Immature natural killer cell (primary cell): ENCODE data around the gene SLC22A4. TPM values are rescaled to one million over a fixed set of nuclear protein-coding genes. Genes with fewer than 3 reads are reported as not detected.

Experiments
- DNase-seq, 3 donors: peaks; one replicate each; pipeline ENCODE4 v3.0.0; 2022; ENCODE audit warnings: mixed read lengths in 1 of 3
- H3K27ac Mint-ChIP-seq, 6 donors: one replicate each; pipeline ENCODE4 v1.8.0; 2020; ENCODE audit warnings: mixed read lengths in 6 of 6, mild to moderate bottlenecking in 5 of 6, inconsistent platforms in 4 of 6, moderate library complexity in 3 of 6
- H3K27me3 Mint-ChIP-seq, 3 donors: one replicate each; pipeline ENCODE4 v1.8.0; 2020 to 2021; ENCODE audit warnings: low read depth in 3 of 3, mild to moderate bottlenecking in 3 of 3, mixed read lengths in 3 of 3, moderate library complexity in 3 of 3, inconsistent platforms in 1 of 3
- H3K36me3 Mint-ChIP-seq, 3 donors: one replicate each; pipeline ENCODE4 v1.8.0; 2020; ENCODE audit warnings: mixed read lengths in 3 of 3, inconsistent platforms in 2 of 3, mild to moderate bottlenecking in 2 of 3
- H3K4me1 Mint-ChIP-seq, 2 donors: one replicate each; pipeline ENCODE4 v1.8.0; 2020; ENCODE audit warnings: inconsistent platforms in 2 of 2, mild to moderate bottlenecking in 2 of 2, mixed read lengths in 2 of 2, moderate library complexity in 1 of 2
- H3K4me3 Mint-ChIP-seq, 5 donors: one replicate each; pipeline ENCODE4 v1.8.0; 2020; ENCODE audit warnings: mild to moderate bottlenecking in 5 of 5, mixed read lengths in 5 of 5, inconsistent platforms in 3 of 5, moderate library complexity in 3 of 5
- H3K9me3 Mint-ChIP-seq, 6 donors: one replicate each; pipeline ENCODE4 v1.8.0; 2020; ENCODE audit warnings: mild to moderate bottlenecking in 6 of 6, mixed read lengths in 6 of 6, inconsistent platforms in 4 of 6, moderate library complexity in 3 of 6
- polyA plus RNA-seq, 3 donors: library from polyadenylated mRNA; unstranded; fragments of 300-500 nt; fragmentation: Illumina TruSeq; gene quantifications; one replicate each; pipeline ENCODE4 v1.2.3, GENCODE V29; 2021

Gene SLC22A4
- polyA plus RNA-seq, 3 donors from 2014 or later, result not detected

DNA sequence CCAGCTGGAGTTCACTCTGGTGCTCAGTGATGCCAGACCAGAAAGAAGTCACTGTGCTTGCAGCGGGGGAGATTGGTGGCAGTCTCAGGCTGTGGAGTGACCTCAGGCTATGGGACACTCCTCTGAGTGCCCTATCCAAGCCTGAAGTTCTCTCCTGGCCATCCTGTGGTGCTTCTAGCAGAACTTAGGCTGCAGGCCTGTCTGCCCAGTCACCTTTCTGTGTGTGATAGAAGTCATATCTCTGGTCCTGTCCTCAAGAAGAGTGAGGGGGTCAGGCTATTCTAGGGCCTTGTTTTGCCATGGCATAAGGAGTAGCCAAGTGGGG lies 27.4 kb upstream of the SLC22A4 start:
- H3K4me3 Mint-ChIP-seq, result no peak overlapping the region
- no peak overlapping the region for H3K27ac Mint-ChIP-seq
- no peak for DNase-seq
- H3K27me3 Mint-ChIP-seq, result no peaks in the 10 kb centered on the region
- H3K36me3 Mint-ChIP-seq, result no peaks in the 10 kb centered on the region
- no peaks in the 10 kb centered on the region for H3K9me3 Mint-ChIP-seq
- H3K4me1 Mint-ChIP-seq, result peaks cover 0 to 4% of the 10 kb centered on the region in 2 donors

DNA sequence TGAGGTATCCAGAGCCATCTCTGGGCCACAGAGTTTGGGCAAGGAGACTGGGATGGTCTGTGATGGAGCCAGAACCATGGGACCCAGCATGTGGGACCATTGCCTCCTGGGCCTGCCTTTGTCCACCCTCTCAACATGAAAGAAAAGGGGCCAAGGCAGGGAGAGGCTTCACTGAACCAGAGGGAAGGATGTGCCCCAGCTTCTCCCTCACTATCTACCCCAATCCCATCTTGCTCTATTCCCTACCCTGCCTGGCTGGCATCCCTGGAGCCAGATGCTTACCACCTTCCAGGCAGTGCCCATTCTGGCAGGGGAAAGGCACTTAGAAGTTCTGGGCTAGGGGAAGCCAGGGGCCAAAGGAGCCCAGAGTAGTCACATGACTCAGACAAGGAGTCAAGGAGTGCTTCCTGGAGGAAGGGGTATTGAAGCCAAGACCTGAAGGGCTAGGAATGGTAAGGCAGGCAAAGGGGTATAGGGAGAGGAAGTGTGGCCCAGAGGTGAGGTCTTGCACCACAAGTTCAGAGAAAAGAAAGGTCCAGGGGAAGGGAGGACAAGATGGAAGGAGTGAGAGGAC lies 26.9 kb upstream of the SLC22A4 start:
- Mint-ChIP-seq H3K4me3 (no peak overlapping the region), H3K4me1 (peaks cover 0 to 4% of the 10 kb centered on the region in 2 donors), H3K27me3 (no peaks in the 10 kb centered on the region), H3K9me3 (no peaks in the 10 kb centered on the region), H3K27ac (peak overlapping the region in 1 of 6 donors; percentile 54), H3K36me3 (no peaks in the 10 kb centered on the region)
- DNase-seq, result no peak

DNA sequence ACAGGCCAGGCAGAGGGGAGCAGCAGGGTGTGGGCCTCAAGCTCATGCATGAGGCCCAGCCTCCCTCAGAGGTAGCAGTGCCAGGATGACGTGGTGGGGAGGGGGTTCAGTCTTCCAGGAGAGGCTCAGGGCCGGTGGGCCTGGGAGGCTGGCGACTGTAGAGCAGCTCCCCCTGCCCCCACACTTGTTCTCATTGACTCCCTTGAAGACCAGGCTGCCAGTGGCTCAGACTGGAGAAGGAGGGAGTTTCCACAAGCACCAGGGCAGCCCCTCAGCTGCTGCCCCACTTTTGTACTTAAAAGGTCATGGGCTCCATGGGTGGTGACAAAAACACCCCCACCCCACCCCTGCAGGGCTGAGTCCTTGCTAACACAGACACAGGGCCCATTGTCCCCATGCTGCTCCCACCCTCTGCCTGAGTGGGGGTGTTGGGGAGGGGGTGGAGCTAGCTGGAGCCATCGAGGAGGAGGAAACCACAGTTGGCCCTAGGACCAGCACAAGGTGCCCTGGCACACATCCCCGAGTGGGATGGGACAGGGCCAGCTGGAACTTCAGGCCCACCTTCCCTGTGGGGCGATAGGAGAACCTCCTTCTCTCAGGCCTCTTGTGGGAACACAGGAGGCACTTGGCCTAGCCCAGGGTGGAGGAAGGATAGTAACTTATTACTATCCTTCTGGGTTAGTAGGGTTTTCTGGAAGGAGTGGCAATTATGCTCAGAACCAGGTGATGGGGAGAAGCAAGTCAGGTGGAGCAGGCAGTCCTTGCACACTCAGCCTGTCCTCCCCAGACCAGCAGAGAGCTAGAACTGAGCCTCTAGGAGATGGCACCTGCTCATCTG lies 26.0 kb upstream of the SLC22A4 start:
- H3K4me1 Mint-ChIP-seq, result peaks cover 0 to 9% of the 10 kb centered on the region in 2 donors
- peaks cover 2 to 5% (median 4%) of the 10 kb centered on the region in 3 donors for H3K27me3 Mint-ChIP-seq
- H3K9me3 Mint-ChIP-seq, result no peaks in the 10 kb centered on the region
- no peak for DNase-seq
- no peak overlapping the region for H3K27ac Mint-ChIP-seq
- no peak overlapping the region for H3K4me3 Mint-ChIP-seq
- no peaks in the 10 kb centered on the region for H3K36me3 Mint-ChIP-seq

DNA sequence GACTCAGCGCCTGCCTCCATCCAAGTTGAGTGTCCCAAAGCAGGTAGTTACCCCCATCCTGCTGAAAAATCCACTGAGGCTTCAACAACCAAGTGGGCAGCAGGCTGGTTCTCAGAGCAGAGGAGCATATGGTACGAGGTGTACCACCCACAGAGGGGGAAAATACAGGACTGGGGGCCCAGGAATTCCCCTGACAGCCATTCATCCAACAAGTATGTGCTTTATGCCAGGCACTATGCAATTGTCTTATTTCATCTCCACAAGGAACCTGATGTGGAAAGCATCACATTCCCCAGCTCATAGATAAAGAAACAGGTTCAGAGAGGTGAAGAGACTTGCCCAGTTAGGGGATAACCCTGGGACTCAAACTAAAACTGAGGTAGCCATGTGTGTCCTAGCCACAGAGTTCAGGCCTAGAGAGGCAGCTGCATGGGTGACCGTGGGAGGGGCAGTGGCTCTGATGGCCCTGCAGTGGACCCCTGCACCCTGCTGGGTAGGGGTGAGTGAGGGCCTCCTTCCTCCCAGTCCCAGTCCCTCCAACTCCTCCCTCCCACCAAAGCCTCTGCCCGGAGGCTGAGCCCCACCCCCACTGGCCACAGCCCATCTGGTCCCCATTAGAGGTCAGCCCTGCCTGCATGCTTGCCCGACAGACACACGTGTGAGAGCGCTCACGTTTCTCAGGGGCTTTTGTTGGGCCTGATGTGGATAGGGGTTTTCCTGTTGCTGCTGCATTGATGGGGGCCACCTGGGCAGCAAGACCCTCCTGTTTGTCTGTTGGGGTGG lies 25.2 kb upstream of the SLC22A4 start:
- H3K4me1 Mint-ChIP-seq, result peaks cover 0 to 9% of the 10 kb centered on the region in 2 donors
- no peaks in the 10 kb centered on the region for H3K9me3 Mint-ChIP-seq
- no peak overlapping the region for H3K27ac Mint-ChIP-seq
- no peak for DNase-seq
- H3K4me3 Mint-ChIP-seq, result no peak overlapping the region
- H3K27me3 Mint-ChIP-seq, result peaks cover 4 to 7% (median 5%) of the 10 kb centered on the region in 3 donors
- H3K36me3 Mint-ChIP-seq, result no peaks in the 10 kb centered on the region

DNA sequence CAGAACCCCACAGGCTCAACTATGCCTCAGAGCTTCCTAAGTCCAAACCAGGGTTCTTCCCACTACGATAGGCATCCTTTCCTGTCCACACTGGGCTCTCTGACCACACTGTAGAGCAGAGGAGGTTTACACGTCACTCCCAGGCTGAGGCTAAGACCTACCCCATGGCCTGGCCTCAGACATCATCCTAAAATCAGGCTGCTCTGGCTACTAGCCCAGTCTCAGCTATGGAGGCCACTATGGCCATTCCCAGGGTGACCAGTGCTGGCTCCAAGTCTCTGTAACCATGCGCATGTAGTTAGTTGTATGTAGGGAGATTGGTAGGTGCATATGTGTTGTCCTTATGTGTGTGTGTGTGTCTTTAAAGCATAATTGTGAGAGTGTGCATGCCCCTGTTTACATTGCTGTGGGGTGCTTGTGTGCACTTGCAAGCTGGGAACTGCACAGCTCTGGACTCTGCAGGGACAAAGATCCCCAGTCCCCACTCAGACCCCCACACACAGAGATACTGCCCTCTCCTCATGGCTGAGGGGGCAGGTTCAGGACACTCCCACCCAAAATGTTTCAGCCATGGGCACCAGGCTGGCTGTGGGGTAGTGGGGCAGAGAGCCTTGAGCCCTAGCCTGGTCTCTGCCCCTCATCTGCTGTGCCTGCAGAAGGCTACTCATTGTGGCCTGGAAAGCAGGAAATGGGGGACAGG lies 24.4 kb upstream of the SLC22A4 start:
- no peaks in the 10 kb centered on the region for H3K36me3 Mint-ChIP-seq
- H3K27me3 Mint-ChIP-seq, result peaks cover 4 to 7% (median 5%) of the 10 kb centered on the region in 3 donors
- peaks cover 0 to 9% of the 10 kb centered on the region in 2 donors for H3K4me1 Mint-ChIP-seq
- H3K27ac Mint-ChIP-seq, result no peak overlapping the region
- no peak for DNase-seq
- H3K4me3 Mint-ChIP-seq, result no peak overlapping the region
- H3K9me3 Mint-ChIP-seq, result no peaks in the 10 kb centered on the region

DNA sequence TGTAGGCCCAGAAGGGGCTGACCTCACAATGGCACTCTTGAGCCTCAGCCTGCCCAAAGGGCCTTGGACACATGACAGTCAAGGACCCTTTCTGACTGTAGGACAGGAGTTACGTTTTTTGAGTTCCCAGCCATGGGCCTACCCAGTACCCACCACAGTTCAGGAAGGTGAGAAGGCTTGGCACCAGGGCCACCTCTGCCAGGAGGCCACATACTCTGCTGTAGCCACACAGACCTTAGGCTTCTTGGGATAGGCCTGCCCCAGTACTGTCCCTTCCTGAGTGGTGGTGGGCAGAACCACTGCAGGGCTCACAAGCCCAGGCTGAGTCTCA lies 23.9 kb upstream of the SLC22A4 start:
- Mint-ChIP-seq H3K9me3 (no peaks in the 10 kb centered on the region), H3K27me3 (peaks cover 4 to 7% (median 5%) of the 10 kb centered on the region in 3 donors)

DNA sequence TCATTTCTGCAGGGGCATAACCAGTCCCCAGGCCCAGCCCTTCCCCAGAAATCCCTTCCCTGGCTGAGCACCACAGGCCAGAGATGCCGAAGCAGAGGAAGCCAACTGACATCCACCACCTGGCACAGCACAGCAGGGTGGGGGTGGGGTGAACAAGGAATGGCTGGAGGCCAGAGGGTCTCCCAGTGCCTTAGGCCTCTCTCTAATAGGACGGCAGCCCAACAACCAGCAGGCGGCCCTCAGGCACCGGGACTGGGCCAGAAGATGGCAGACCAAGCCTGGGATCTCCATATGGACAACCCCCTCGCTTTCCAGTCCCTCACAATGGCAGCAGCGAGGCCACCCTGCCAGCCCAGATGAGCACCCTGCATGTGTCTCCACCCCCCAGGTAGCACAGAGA lies 23.5 kb upstream of the SLC22A4 start:
- H3K36me3 Mint-ChIP-seq, result no peaks in the 10 kb centered on the region
- peaks cover 0 to 9% of the 10 kb centered on the region in 2 donors for H3K4me1 Mint-ChIP-seq
- peak overlapping the region in 1 of 6 donors; percentile 46 for H3K27ac Mint-ChIP-seq
- peaks cover 4 to 7% (median 5%) of the 10 kb centered on the region in 3 donors for H3K27me3 Mint-ChIP-seq
- H3K4me3 Mint-ChIP-seq, result peak overlapping the region in 1 of 5 donors; percentile 65
- DNase-seq, result no peak
- no peaks in the 10 kb centered on the region for H3K9me3 Mint-ChIP-seq

More for the DNA sequence above, 23.9 kb upstream of the SLC22A4 start:
- Mint-ChIP-seq H3K36me3 (no peaks in the 10 kb centered on the region), H3K4me1 (peaks cover 0 to 9% of the 10 kb centered on the region in 2 donors), H3K4me3 (no peak overlapping the region), H3K27ac (no peak overlapping the region)
- no peak for DNase-seq

DNA sequence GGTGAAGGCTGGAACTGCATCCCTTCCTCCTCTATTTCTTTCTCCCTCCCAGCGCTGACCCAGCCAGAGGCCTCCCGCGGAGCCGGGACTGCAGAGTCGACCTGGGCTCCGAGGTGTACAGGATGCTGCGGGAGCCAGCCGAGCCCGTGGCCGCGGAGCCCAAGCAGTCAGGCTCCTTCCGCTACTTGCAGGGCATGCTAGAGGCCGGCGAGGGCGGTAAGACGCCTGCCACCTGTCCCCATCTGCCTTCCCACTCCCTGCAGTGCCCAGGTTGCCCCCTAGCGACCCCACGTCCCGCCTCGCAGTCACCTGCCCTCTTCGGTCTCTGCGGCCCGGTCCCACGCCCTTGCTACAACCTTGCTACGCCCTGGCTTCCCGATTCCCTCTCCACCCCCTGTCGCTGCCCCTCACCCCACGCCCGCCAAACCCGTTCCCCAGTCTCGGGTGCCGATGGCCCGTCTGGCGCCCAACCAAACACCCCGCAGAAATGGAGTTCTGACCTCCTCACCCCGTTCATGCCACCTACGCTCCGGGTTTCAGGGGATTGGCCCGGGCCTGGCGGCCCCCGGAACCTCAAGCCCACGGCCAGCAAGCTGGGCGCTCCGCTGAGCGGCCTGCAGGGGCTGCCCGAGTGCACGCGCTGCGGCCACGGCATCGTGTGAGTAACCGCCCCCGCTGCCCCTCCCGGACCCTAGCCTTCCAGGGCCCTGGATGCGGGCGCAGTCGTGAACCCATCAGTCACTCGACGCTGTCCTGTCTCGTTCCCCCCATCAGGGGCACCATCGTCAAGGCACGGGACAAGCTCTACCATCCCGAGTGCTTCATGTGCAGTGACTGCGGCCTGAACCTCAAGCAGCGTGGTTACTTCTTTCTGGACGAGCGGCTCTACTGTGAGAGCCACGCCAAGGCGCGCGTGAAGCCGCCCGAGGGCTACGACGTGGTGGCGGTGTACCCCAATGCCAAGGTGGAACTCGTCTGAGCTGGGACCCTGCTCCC lies 22.6 kb upstream of the SLC22A4 start:
- H3K27ac Mint-ChIP-seq, result peak overlapping the region in 1 of 6 donors; percentile 46
- H3K4me3 Mint-ChIP-seq, result peak overlapping the region; percentile 62 to 69 (median 65)
- no peaks in the 10 kb centered on the region for H3K9me3 Mint-ChIP-seq
- DNase-seq, result peak in 1 of 3 donors; percentile 13
- peaks cover 0 to 9% of the 10 kb centered on the region in 2 donors for H3K4me1 Mint-ChIP-seq
- H3K27me3 Mint-ChIP-seq, result peaks cover 4 to 8% (median 5%) of the 10 kb centered on the region in 3 donors
- no peaks in the 10 kb centered on the region for H3K36me3 Mint-ChIP-seq

DNA sequence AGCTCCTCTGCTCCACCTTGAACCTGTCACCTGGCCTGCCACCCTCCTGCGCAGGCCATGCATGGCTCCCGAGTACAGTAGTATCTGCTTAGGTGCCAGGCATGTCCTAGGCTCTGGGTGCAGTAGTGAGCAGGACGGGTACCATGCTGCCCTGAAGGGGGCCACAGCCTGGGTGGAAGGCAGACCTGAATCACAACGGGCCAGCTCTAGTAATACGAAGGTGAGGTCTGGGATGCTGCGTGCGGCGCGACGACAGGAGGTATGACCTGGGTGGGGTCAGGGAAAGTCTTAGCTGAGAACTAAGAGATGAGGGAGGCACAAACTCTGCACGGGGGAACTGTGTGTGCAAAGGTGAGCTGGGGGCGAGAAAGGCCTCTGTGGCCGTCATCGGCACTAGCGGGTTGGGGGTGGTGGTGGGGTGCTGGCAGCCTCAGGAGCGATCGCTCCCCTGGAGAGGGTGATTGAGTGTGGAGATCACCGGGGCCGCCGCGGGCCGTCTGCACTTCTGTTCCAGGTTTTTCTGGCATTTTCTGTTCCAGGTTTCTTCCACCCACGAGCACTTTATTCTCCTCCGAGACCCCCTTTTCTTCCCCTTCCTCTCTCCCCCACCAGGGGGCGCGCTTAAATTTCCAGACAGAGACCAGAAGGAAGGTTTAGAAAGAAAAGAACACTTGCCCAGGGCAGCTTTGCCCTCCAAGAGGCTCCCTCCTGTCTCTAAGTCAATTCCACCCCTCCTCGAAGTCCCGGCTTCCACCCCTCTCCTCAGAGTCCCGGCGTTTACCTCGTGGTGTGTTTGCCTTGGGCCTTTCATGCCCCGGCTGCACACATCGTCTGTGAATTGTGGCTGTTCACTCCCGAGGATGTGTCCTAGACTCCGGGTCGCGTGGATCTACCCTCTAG lies 21.6 kb upstream of the SLC22A4 start:
- Mint-ChIP-seq H3K36me3 (no peaks in the 10 kb centered on the region), H3K27me3 (peaks cover 4 to 8% (median 5%) of the 10 kb centered on the region in 3 donors), H3K4me1 (peaks cover 0 to 9% of the 10 kb centered on the region in 2 donors), H3K4me3 (peak overlapping the region in 4 of 5 donors; percentile 36 to 68 (median 55)), H3K9me3 (no peaks in the 10 kb centered on the region), H3K27ac (peak overlapping the region in 1 of 6 donors; percentile 40)
- peak; percentile 38 to 48 (median 43) for DNase-seq

DNA sequence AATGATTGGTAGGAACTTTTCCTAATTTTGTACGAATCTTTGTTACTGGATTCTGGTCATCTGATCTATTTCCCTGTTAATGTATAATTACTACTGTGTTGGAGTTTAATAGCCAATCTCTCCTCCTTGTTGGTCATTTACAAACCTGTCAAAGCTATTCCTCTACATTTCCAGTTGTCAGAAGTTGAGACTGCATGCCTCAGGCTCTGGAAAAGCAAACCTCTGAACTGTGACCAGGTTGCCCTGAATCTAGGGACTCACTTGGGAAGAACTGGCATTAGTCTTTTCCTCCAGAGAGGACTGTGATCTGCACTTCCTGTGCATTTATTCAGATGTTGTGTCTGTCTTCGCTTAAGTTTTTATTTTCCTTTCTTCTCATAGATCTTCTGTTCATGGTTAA lies 20.6 kb upstream of the SLC22A4 start:
- H3K4me3 Mint-ChIP-seq, result no peak overlapping the region
- H3K27ac Mint-ChIP-seq, result no peak overlapping the region
- H3K4me1 Mint-ChIP-seq, result peaks cover 0 to 9% of the 10 kb centered on the region in 2 donors
- peaks cover 4 to 8% (median 5%) of the 10 kb centered on the region in 3 donors for H3K27me3 Mint-ChIP-seq
- no peaks in the 10 kb centered on the region for H3K9me3 Mint-ChIP-seq
- no peaks in the 10 kb centered on the region for H3K36me3 Mint-ChIP-seq
- DNase-seq, result no peak

DNA sequence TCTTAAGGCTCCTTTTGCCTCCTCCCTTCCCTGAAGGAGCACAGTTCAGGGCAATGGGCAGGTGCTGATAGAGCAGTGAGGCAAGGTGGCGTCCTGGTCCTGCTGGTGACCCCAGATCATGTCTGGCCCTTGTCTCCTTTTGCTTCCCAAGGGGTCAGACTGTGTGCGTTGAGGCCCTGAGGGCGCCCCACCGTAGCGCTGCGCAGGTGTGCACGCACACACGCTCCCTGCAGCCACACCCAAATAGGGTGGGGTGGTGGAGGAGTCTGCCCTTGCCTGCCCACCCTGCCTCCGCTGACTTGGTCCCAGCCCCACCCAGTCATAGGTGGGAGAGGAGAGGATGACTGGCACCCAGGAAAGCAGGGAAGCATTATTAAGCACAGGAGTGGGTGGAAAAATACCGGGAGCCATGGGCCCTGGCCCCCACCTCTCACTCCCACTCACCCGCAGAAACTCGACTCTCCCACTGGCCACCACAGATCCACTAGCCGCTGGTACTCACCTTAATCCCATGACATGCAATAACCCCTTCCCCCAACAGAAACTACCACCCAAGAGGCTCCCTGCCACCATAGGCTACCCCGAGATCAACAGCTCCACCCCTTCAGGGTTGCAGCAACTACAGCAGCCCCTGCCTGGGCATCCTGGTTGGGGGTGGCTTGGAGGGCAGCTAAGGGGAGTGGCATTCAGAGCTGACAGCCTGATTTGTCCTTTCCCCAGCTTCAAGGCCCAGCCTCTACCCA lies 20.0 kb upstream of the SLC22A4 start:
- H3K27ac Mint-ChIP-seq, result no peak overlapping the region
- no peaks in the 10 kb centered on the region for H3K9me3 Mint-ChIP-seq
- H3K27me3 Mint-ChIP-seq, result peaks cover 4 to 8% (median 5%) of the 10 kb centered on the region in 3 donors
- H3K4me1 Mint-ChIP-seq, result peaks cover 0 to 9% of the 10 kb centered on the region in 2 donors
- H3K36me3 Mint-ChIP-seq, result no peaks in the 10 kb centered on the region
- no peak for DNase-seq
- no peak overlapping the region for H3K4me3 Mint-ChIP-seq
